Keratinocyte (primary cell): ENCODE measurements around the gene ABCG4. TPM values are rescaled to one million over a fixed set of nuclear protein-coding genes. Genes with fewer than 3 reads are reported as not detected.
"Not testable (repeated sequence)": the region's sequence is repeated elsewhere in the genome, so short reads cannot be mapped to it uniquely, and the experiment has no call there.

ENCODE experiments used
- DNase-seq: peaks from one replicate; pipeline ENCODE4 v3.0.0-alpha.2; 2011; ENCODE audit warnings: low read depth, missing footprints, low spot score
- FAIRE-seq: peaks from 2 replicates; lab custom pipeline; 2011; peaks lifted over from hg19 to GRCh38; lab: Jason Lieb, UNC
- H2AFZ ChIP-seq: 2 replicates; pipeline ENCODE4 v1.6.0; 2012; ENCODE audit warnings: low read length, control low read depth, inconsistent platforms; ENCODE audit not compliant: control insufficient read depth
- H3K27ac ChIP-seq: 2 replicates; pipeline ENCODE4 v1.5.1; 2011; ENCODE audit warnings: low read length; ENCODE audit not compliant: control insufficient read depth, insufficient read depth
- H3K27me3 ChIP-seq: 3 replicates; pipeline ENCODE4 v1.6.0; 2011; ENCODE audit warnings: low read length; ENCODE audit not compliant: control insufficient read depth, insufficient read depth; ENCODE audit errors: extremely low read depth
- H3K36me3 ChIP-seq, 2 experiments: 2 replicates in 1 of 2; 3 replicates in 1 of 2; pipeline ENCODE4 v1.5.1; 2011; ENCODE audit warnings: low read length in 2 of 2, mild to moderate bottlenecking in 1 of 2; ENCODE audit not compliant: control insufficient read depth in 2 of 2, insufficient read depth in 2 of 2; ENCODE audit errors: extremely low read depth in 1 of 2
- H3K4me1 ChIP-seq: 3 replicates; pipeline ENCODE4 v1.5.1; 2011; ENCODE audit warnings: low read length; ENCODE audit not compliant: control insufficient read depth, insufficient read depth; ENCODE audit errors: extremely low read depth
- H3K4me2 ChIP-seq: 3 replicates; pipeline ENCODE4 v1.6.0; 2011; ENCODE audit warnings: low read depth, low read length; ENCODE audit not compliant: control insufficient read depth, insufficient read depth; ENCODE audit errors: extremely low read depth
- H3K4me3 ChIP-seq, 3 experiments: fragments of 200-600 bp in 1 of 3; sonication (generic) in 1 of 3; 2 replicates in 2 of 3; 3 replicates in 1 of 3; pipeline ENCODE4 v1.5.1; 2011 to 2016; ENCODE audit warnings: low read length in 3 of 3, mild to moderate bottlenecking in 3 of 3, control low read depth in 2 of 3, inconsistent platforms in 1 of 3, low read depth in 1 of 3, mixed read lengths in 1 of 3, mixed run types in 1 of 3, moderate library complexity in 1 of 3; ENCODE audit not compliant: control insufficient read depth in 2 of 3, insufficient read depth in 2 of 3; ENCODE audit errors: extremely low read depth in 1 of 3
- H3K79me2 ChIP-seq: 2 replicates; pipeline ENCODE4 v1.6.0; 2012; ENCODE audit warnings: low read length; ENCODE audit not compliant: control insufficient read depth, insufficient read depth
- H3K9ac ChIP-seq: 3 replicates; pipeline ENCODE4 v1.6.0; 2011; ENCODE audit warnings: low read length; ENCODE audit not compliant: control insufficient read depth, insufficient read depth; ENCODE audit errors: extremely low read depth
- H3K9me1 ChIP-seq: 3 replicates; pipeline ENCODE4 v1.6.0; 2011; ENCODE audit warnings: low read length; ENCODE audit not compliant: control insufficient read depth, insufficient read depth; ENCODE audit errors: extremely low read depth
- H3K9me3 ChIP-seq: 2 replicates; pipeline ENCODE4 v1.5.1; 2012; ENCODE audit warnings: low read depth, low read length; ENCODE audit not compliant: control insufficient read depth
- H4K20me1 ChIP-seq: 3 replicates; pipeline ENCODE4 v1.6.0; 2011; ENCODE audit warnings: low read length; ENCODE audit not compliant: control insufficient read depth, insufficient read depth; ENCODE audit errors: extremely low read depth
- CTCF ChIP-seq, 3 experiments: IDR thresholded peaks in 1 of 3; conservative IDR thresholded peaks in 1 of 3; optimal IDR thresholded peaks in 1 of 3; 2 replicates in 2 of 3; 3 replicates in 1 of 3; pipeline versions ENCODE3 to v1.5.1; 2011; ENCODE audit warnings: low read length in 3 of 3, mild to moderate bottlenecking in 3 of 3, moderate library complexity in 2 of 3, control low read depth in 1 of 3, inconsistent platforms in 1 of 3; ENCODE audit not compliant: insufficient read depth in 2 of 3; ENCODE audit errors: extremely low read depth in 1 of 3
- EZH2 ChIP-seq: IDR thresholded peaks from one replicate; pipeline ENCODE4 v1.6.1; 2012; ENCODE audit warnings: inconsistent platforms, mild to moderate bottlenecking, low read length, moderate library complexity
- dilution Hi-C: fragments of 300-500 bp; cut with MboI; formaldehyde crosslinking; loops from one replicate; pipeline ENCODE4 v1.7.0; 2020; ENCODE audit warnings: low sequenced_read_pairs; ENCODE audit not compliant: extremely low pct_ligation_motif_present
- polyA plus RNA-seq, 5 experiments: library from polyadenylated mRNA; depleted of rRNA in 3 of 5; stranded (reverse) in 3 of 5; stranded (forward) in 1 of 5; unstranded in 1 of 5; fragments of >200 nt; gene quantifications; 1 replicate in 1 of 5; 2 replicates in 3 of 5; 3 replicates in 1 of 5; pipeline versions ENCODE4 v1.2.1 to v1.2.3, GENCODE V29; 2011 to 2012; ENCODE audit warnings: missing spikeins in 2 of 5, low read depth in 1 of 5, low replicate concordance in 1 of 5

Gene ABCG4
- polyA plus RNA-seq, 1 donor (not counting 4 experiments of a cell fraction or from before 2014, with no cell fraction given), result 0.14 TPM

DNA sequence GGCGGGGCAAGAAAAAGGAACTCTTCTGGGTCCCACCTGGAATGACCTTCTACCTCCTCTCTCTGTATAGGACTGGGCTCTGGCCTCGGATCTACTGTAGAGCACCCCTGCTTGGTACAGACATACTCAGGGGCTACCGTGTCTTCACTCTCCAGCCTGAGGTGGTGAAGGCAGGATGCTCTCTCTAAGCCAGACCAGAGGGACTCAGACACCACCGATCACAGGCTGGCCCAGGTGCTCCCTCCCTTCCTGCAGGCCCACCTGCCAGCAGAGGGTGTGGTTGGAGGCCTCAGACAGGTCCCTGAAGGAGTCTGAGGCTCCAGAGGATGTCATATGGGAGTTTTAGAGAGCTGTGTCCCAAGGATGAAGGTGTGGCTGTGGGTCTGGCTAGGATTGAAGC, 40.5 kb downstream of the ABCG4 start:
- Histone ChIP-seq H3K36me3 (no peaks in the 10 kb centered on the region), H3K27ac (no peak overlapping the region), H3K4me2 (no peak overlapping the region), H3K27me3 (peaks cover 14% of the 10 kb centered on the region), H3K9me1 (no peaks in the 10 kb centered on the region), H3K9ac (no peak overlapping the region), H2AFZ (no peak overlapping the region), H3K4me3 (no peak overlapping the region), H3K9me3 (no peaks in the 10 kb centered on the region), H4K20me1 (no peaks in the 10 kb centered on the region), H3K79me2 (no peaks in the 10 kb centered on the region), H3K4me1 (no peaks in the 10 kb centered on the region)
- dilution Hi-C loops, result no loop called here
- no peak for TF ChIP-seq CTCF (optimal IDR thresholded peaks at IDR 0.05 in 1 of 3, IDR thresholded peaks at IDR 0.05 in 1 of 3, conservative IDR thresholded peaks at IDR 0.05 in 1 of 3; ENCODE audit: extremely low read depth in 1 of 3, insufficient read depth in 2 of 3, low read length in 3 of 3)
- no peak for TF ChIP-seq EZH2
- FAIRE-seq (no peak), DNase-seq (no peak)

- no peak for TF ChIP-seq CTCF (optimal IDR thresholded peaks at IDR 0.05 in 1 of 3, IDR thresholded peaks at IDR 0.05 in 1 of 3, conservative IDR thresholded peaks at IDR 0.05 in 1 of 3; ENCODE audit: extremely low read depth in 1 of 3, insufficient read depth in 2 of 3, low read length in 3 of 3)
- H2AFZ ChIP-seq, result no peak overlapping the region
- no peaks in the 10 kb centered on the region for H3K79me2 ChIP-seq
- H4K20me1 ChIP-seq, result no peaks in the 10 kb centered on the region
- FAIRE-seq (no peak), DNase-seq (no peak)
- H3K27me3 ChIP-seq, result peaks cover 14% of the 10 kb centered on the region
- no peaks in the 10 kb centered on the region for H3K36me3 ChIP-seq
- no peak overlapping the region for H3K4me3 ChIP-seq
- H3K9me1 ChIP-seq, result no peaks in the 10 kb centered on the region
- H3K27ac ChIP-seq, result no peak overlapping the region
- no peaks in the 10 kb centered on the region for H3K9me3 ChIP-seq
- no peak overlapping the region for H3K4me2 ChIP-seq
- no peaks in the 10 kb centered on the region for H3K4me1 ChIP-seq
- dilution Hi-C loops, result no loop called here
- no peak overlapping the region for H3K9ac ChIP-seq
These were observed 41.7 kb downstream of the ABCG4 start for GRCh38 chr11:119190531-119190930.

GRCh38 chr11:119191265-119191664, 42.4 kb downstream of the ABCG4 start:
- H3K9ac ChIP-seq, FAIRE-seq, H3K9me3 ChIP-seq, H3K4me2 ChIP-seq, dilution Hi-C loops, H3K27ac ChIP-seq, DNase-seq, H4K20me1 ChIP-seq, H3K4me1 ChIP-seq, H3K36me3 ChIP-seq, H3K9me1 ChIP-seq, H3K79me2 ChIP-seq, H3K4me3 ChIP-seq, H2AFZ ChIP-seq: not testable (repeated sequence)
- H3K27me3 ChIP-seq, result peaks cover 10% of the 10 kb centered on the region
